Fibroblast of pulmonary artery (primary cell): ENCODE results near the gene CCL19.

Source experiments
- DNase-seq: peaks from one replicate; pipeline ENCODE4 v3.0.0-alpha.2; 2010; ENCODE audit warnings: low read depth
- H3K4me3 ChIP-seq: replicated peaks from 2 replicates; pipeline ENCODE4 v1.5.1; 2011; ENCODE audit warnings: low read depth, mild to moderate bottlenecking, control low read depth, low read length, moderate library complexity
- TF ChIP-seq, protein P1 (sequence below): IDR thresholded peaks from 2 replicates; pipeline ENCODE4 v1.5.1; 2011; ENCODE audit warnings: mild to moderate bottlenecking, control low read depth, low read length, inconsistent platforms; ENCODE audit errors: missing control alignments

CCL19 gene

DNA sequence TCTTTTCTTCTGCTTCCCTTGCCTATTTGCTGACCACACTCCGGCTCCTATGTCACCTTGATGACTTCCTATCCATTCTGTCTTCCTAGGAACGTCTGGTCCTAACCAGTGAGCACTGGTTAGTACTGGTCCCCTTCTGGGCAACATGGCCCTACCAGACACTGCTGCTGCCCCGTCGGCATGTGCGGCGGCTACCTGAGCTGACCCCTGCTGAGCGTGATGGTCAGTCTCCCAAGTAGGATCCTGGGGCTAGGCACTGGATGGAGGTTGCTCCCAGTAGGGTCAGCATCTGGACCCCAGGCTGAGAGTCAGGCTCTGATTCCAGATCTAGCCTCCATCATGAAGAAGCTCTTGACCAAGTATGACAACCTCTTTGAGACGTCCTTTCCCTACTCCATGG is 42.4 kb downstream of the CCL19 start:
- no peak overlapping the region for H3K4me3 ChIP-seq
- no peak for DNase-seq
- TF ChIP-seq, protein P1, sequence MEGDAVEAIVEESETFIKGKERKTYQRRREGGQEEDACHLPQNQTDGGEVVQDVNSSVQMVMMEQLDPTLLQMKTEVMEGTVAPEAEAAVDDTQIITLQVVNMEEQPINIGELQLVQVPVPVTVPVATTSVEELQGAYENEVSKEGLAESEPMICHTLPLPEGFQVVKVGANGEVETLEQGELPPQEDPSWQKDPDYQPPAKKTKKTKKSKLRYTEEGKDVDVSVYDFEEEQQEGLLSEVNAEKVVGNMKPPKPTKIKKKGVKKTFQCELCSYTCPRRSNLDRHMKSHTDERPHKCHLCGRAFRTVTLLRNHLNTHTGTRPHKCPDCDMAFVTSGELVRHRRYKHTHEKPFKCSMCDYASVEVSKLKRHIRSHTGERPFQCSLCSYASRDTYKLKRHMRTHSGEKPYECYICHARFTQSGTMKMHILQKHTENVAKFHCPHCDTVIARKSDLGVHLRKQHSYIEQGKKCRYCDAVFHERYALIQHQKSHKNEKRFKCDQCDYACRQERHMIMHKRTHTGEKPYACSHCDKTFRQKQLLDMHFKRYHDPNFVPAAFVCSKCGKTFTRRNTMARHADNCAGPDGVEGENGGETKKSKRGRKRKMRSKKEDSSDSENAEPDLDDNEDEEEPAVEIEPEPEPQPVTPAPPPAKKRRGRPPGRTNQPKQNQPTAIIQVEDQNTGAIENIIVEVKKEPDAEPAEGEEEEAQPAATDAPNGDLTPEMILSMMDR, result no peak

DNA sequence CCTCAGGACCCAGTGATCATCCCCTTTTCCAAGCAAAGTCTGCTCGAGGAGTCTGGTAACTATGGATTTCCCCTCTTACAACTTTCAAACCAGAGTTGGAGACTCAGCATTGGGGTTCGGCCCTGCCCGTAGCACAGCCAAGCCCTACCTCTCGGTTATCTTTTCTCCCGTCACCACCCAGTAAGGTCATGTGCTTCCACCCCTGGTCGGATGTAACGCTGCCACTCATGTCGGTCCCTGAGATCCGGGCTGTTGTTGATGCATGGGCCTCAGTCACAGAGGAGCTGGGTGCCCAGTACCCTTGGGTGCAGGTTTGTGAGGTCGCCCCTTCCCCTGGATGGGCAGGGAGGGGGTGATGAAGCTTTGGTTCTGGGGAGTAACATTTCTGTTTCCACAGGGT is 43.4 kb downstream of the CCL19 start:
- TF ChIP-seq, protein P1, result no peak
- DNase-seq, result no peak
- H3K4me3 ChIP-seq, result peak overlapping the region; percentile 73

DNA sequence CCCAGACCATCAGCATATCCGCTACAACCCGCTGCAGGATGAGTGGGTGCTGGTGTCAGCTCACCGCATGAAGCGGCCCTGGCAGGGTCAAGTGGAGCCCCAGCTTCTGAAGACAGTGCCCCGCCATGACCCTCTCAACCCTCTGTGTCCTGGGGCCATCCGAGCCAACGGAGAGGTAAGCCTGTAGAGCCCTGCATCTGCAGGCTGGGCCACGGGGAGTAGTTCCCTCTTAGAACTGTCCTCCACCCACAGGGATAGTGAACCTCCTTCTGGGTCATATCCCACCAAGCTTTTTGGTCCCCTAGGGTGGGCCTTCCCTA is 44.0 kb downstream of the CCL19 start:
- no peak for DNase-seq
- TF ChIP-seq, protein P1, result no peak
- H3K4me3 ChIP-seq, result peak overlapping the region; percentile 73

DNA sequence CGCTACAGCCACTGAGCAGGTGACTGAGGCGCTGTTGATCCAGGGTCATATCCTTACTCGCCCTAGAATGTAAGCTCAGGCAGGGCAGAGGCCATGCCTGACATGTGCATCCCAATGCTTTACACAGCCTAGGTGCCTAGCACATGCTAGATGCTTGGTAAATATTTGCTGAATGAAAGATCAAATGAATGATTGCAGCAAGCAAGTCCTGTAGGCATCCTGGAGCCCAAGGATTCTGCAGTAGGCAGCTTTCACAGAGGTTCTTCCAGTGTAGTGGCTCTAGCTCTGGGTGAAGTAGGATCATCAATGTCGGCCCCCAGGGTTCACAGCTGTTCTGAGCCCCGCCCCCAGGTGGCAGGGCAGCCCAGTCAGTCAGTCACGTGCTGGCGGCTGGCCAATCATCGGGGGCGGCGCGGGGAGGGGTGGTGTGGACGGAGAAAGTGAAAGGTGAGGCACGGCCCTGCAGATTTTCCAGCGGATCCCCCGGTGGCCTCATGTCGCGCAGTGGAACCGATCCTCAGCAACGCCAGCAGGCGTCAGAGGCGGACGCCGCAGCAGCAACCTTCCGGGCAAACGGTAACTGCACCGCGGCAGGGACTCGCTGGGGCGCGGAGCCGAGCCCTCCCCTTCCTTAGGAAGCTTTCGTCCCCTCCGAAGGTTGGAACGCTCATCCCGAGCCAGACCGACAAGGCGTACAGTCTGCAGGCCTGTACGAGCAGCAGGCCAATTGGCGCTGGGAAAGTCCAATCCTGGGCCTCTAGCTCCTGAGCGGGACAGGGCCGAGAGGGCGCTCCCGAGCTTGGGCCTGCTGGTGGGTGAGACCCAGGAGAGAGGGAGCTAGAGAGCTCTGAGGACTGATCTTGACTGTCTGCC is 44.6 kb downstream of the CCL19 start, which contains the start of gene GALT:
TSS of gene GALT (plus strand) at position 465 of the 873 bp plus-strand sequence. CDS start at position 495, 30 bp downstream.
- H3K4me3 ChIP-seq, result peak within 1 kb of the TSS; percentile 73
- TF ChIP-seq, protein P1, result peak; percentile 54
- DNase-seq, result peak; percentile 85

DNA sequence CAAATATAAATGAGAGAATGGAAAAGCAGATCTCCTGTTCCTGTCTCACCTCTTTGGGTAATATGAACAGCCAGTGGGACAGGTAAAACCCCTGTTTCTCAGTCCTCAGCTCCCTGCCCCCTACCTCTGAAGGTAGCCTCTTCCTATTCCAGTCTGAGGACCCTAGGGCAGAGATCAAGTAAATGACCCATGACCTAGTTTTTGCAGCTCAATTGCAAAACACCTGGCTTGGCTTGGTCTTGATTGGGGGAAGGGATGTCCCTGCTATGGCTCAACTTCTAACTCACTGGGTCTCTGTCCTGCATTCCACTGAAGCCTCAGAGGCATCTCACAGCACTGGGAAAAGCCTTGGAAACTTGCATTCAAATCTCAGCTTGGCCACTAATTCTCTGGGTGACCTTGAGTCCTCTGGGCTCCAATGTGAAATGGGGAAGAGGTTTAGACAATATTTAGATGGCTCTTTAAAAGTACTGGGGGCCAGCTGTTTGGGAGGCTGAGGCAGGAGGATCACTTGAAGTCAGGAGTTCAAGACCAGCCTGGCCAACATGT is 46.2 kb downstream of the CCL19 start:
- no peak for DNase-seq

DNA sequence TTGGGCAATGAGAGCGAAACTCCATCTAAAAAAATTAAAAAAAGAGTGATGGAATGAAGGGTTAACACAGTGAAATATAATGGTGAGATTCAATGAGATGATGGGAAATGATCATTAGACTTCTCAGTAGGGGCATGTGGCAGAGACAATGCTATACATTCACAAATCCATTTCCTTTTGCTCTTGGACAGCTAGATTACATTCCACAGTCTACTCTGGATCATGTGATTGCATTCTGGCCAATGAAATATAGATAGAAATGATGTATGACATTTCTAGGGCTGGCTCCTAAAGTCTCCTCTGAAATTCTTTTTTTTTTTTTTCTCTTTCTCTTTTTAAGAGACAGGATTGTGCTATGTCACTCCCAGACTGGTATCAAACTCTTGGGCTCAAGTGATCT is 48.4 kb downstream of the CCL19 start:
- DNase-seq, result no peak
- TF ChIP-seq, protein P1, result no peak
- H3K4me3 ChIP-seq, result no peak overlapping the region

More for the DNA sequence above, 46.2 kb downstream of the CCL19 start:
- TF ChIP-seq, protein P1, result no peak
- no peak overlapping the region for H3K4me3 ChIP-seq
